Naive thymus-derived CD4-positive, alpha-beta T cell (primary cell): ENCODE measurements around the gene TYW1. TPM values are rescaled to one million over a fixed set of nuclear protein-coding genes. Genes with fewer than 3 reads are reported as not detected.
"Not testable (repeated sequence)": the region's sequence is repeated elsewhere in the genome, so short reads cannot be mapped to it uniquely, and the experiment has no call there.

Experiments used
- ATAC-seq: fragments of 150-1000 bp; cut with Tn5 transposase; 2 replicates; pipeline ENCODE4 v1.10.0; 2021; ENCODE audit warnings: mild to moderate bottlenecking, moderate library complexity
- CTCF ChIA-PET: fragments of 350-600 bp; sonication (Branson Sonifier 250); formaldehyde crosslinking; loops from one replicate; lab custom pipeline; 2021; ENCODE audit warnings: antibody characterized with exemption; lab: Charles Lee
- POLR2A ChIA-PET: fragments of 350-600 bp; sonication (Branson Sonifier 250); formaldehyde crosslinking; loops from one replicate; lab custom pipeline; 2021; ENCODE audit warnings: antibody characterized with exemption, inconsistent platforms; lab: Charles Lee
- DNase-seq, 9 donors: peaks; one replicate each; pipeline versions ENCODE4 v3.0.0 to v3.0.0-alpha.2; 2020 to 2022; ENCODE audit warnings: mixed read lengths in 1 of 9
- H3K27ac ChIP-seq: one replicate; pipeline ENCODE4 v1.7.0; 2013; ENCODE audit warnings: mild to moderate bottlenecking, low read depth, low read length, moderate library complexity
- H3K27me3 ChIP-seq, 2 donors: one replicate each; pipeline ENCODE4 v1.7.0; 2013; ENCODE audit warnings: low read length in 2 of 2, mild to moderate bottlenecking in 2 of 2, moderate library complexity in 2 of 2; ENCODE audit not compliant: control insufficient read depth in 2 of 2, insufficient read depth in 2 of 2
- H3K36me3 ChIP-seq, 3 experiments: 1 replicate in 2 of 3; 2 replicates in 1 of 3; pipeline ENCODE4 v1.7.0; 2013; ENCODE audit warnings: low read length in 3 of 3, mild to moderate bottlenecking in 3 of 3, moderate library complexity in 1 of 3; ENCODE audit not compliant: insufficient read depth in 3 of 3, control insufficient read depth in 2 of 3
- H3K4me1 ChIP-seq, 2 donors: one replicate each; pipeline ENCODE4 v1.7.0; 2013; ENCODE audit warnings: low read length in 2 of 2, mild to moderate bottlenecking in 2 of 2, moderate library complexity in 1 of 2; ENCODE audit not compliant: control insufficient read depth in 2 of 2, insufficient read depth in 2 of 2
- H3K4me3 ChIP-seq: 2 replicates; pipeline ENCODE4 v1.7.0; 2013; ENCODE audit warnings: mild to moderate bottlenecking, low read length
- H3K9me3 ChIP-seq, 3 experiments: 1 replicate in 2 of 3; 2 replicates in 1 of 3; pipeline ENCODE4 v1.7.0; 2013; ENCODE audit warnings: low read length in 3 of 3; ENCODE audit not compliant: control insufficient read depth in 2 of 3
- H3K27ac Mint-ChIP-seq, 9 donors: one replicate each; pipeline ENCODE4 v1.8.0; 2020 to 2022; ENCODE audit warnings: mixed read lengths in 9 of 9, mild to moderate bottlenecking in 8 of 9, moderate library complexity in 5 of 9, inconsistent platforms in 2 of 9
- H3K27me3 Mint-ChIP-seq, 5 donors: one replicate each; pipeline ENCODE4 v1.8.0; 2021 to 2022; ENCODE audit warnings: mixed read lengths in 5 of 5, mild to moderate bottlenecking in 1 of 5
- H3K36me3 Mint-ChIP-seq, 5 donors: one replicate each; pipeline ENCODE4 v1.8.0; 2020 to 2022; ENCODE audit warnings: mixed read lengths in 5 of 5, mild to moderate bottlenecking in 3 of 5, inconsistent platforms in 1 of 5
- H3K4me1 Mint-ChIP-seq, 7 donors: one replicate each; pipeline ENCODE4 v1.8.0; 2020 to 2022; ENCODE audit warnings: mixed read lengths in 7 of 7, mild to moderate bottlenecking in 3 of 7, inconsistent platforms in 1 of 7
- H3K4me3 Mint-ChIP-seq, 10 donors: one replicate each; pipeline ENCODE4 v1.8.0; 2020 to 2022; ENCODE audit warnings: mild to moderate bottlenecking in 10 of 10, mixed read lengths in 10 of 10, moderate library complexity in 6 of 10, inconsistent platforms in 2 of 10
- H3K9me3 Mint-ChIP-seq, 11 donors: one replicate each; pipeline ENCODE4 v1.8.0; 2020 to 2022; ENCODE audit warnings: mixed read lengths in 11 of 11, mild to moderate bottlenecking in 4 of 11, inconsistent platforms in 1 of 11, moderate library complexity in 1 of 11
- intact Hi-C, 2 donors: fragments of 100-400 bp; cut with micrococcal nuclease; formaldehyde crosslinking; loops; one replicate each; pipeline ENCODE4 v1.15.1; 2023
- polyA plus RNA-seq, 2 donors: library from polyadenylated mRNA; unstranded; fragments of 300-500 nt; fragmentation: Illumina TruSeq; gene quantifications; one replicate each; pipeline ENCODE4 v1.2.3, GENCODE V29; 2021
- total RNA-seq, 6 experiments: library from RNA in 5 of 6; stranded (reverse) in 5 of 6; gene quantifications; 1 replicate in 5 of 6; 2 replicates in 1 of 6; pipeline ENCODE4 v1.2.3 and lab custom pipeline; 2021 to 2026

TYW1 gene
- total and polyA plus RNA-seq, 7 experiments from 2014 or later = 20.2 to 29.4 (median 25.0) TPM

GRCh38 chr7:67040832-67041231 is 44.2 kb downstream of the TYW1 start:
- H3K9me3 ChIP-seq, ATAC-seq, H3K4me1 Mint-ChIP-seq, H3K27me3 Mint-ChIP-seq, H3K9me3 Mint-ChIP-seq, H3K27me3 ChIP-seq, POLR2A ChIA-PET, H3K4me1 ChIP-seq, H3K4me3 ChIP-seq, H3K36me3 ChIP-seq, H3K27ac ChIP-seq, H3K4me3 Mint-ChIP-seq: not testable (repeated sequence)
- DNase-seq = peak in 3 of 9 donors; percentile 1 to 14 (median 5)
- CTCF ChIA-PET = interaction anchor here (0.6 to 1.2 kb wide), 5 partner anchors 17 to 732 kb away, joined by 3 to 7 read pairs (median 3); no protein-coding TSS in a partner anchor
- Mint-ChIP-seq H3K36me3 (peaks cover 0 to 15% (median 3%) of the 10 kb centered on the region in 5 donors), H3K27ac (peak overlapping the region in 1 of 9 donors; percentile 25)
- intact Hi-C loops = loop anchor here (2.0 to 10.0 kb wide), 2 partner anchors 262 to 264 kb away; no protein-coding TSS in a partner anchor

- CTCF ChIA-PET, H3K4me3 Mint-ChIP-seq, H3K27ac ChIP-seq, H3K4me1 ChIP-seq, H3K27me3 Mint-ChIP-seq, H3K36me3 ChIP-seq, H3K9me3 ChIP-seq, H3K9me3 Mint-ChIP-seq, H3K4me3 ChIP-seq, H3K27ac Mint-ChIP-seq, ATAC-seq, H3K27me3 ChIP-seq, DNase-seq: not testable (repeated sequence)
- H3K36me3 Mint-ChIP-seq = peaks cover 0 to 10% (median 4%) of the 10 kb centered on the region in 5 donors
- intact Hi-C loops = loop anchor here in 1 of 2 donors (10.0 kb wide), 1 partner anchor 262 kb away; no protein-coding TSS in a partner anchor
- POLR2A ChIA-PET = interaction anchor here (0.7 kb wide), 1 partner anchor 361 kb away, joined by 3 read pairs; no protein-coding TSS in a partner anchor
- peaks cover 2 to 12% (median 7%) of the 10 kb centered on the region in 7 donors for H3K4me1 Mint-ChIP-seq
Observed at GRCh38 chr7:67042781-67043558, 46.3 kb downstream of the TYW1 start.

GRCh38 chr7:67043559-67043930 is 46.9 kb downstream of the TYW1 start:
- H3K27ac ChIP-seq, H3K36me3 ChIP-seq, H3K27me3 Mint-ChIP-seq, H3K4me1 ChIP-seq, H3K4me3 Mint-ChIP-seq, H3K27me3 ChIP-seq, H3K9me3 ChIP-seq, H3K27ac Mint-ChIP-seq, H3K9me3 Mint-ChIP-seq, H3K4me3 ChIP-seq, ATAC-seq, CTCF ChIA-PET, POLR2A ChIA-PET, DNase-seq: not testable (repeated sequence)
- intact Hi-C loops = loop anchor here in 1 of 2 donors (10.0 kb wide), 1 partner anchor 261 kb away; no protein-coding TSS in a partner anchor
- peaks cover 2 to 14% (median 4%) of the 10 kb centered on the region in 5 donors for H3K36me3 Mint-ChIP-seq
- peaks cover 2 to 12% (median 11%) of the 10 kb centered on the region in 7 donors for H3K4me1 Mint-ChIP-seq

GRCh38 chr7:67045496-67045995 is 48.9 kb downstream of the TYW1 start:
- DNase-seq = no peak

DNA sequence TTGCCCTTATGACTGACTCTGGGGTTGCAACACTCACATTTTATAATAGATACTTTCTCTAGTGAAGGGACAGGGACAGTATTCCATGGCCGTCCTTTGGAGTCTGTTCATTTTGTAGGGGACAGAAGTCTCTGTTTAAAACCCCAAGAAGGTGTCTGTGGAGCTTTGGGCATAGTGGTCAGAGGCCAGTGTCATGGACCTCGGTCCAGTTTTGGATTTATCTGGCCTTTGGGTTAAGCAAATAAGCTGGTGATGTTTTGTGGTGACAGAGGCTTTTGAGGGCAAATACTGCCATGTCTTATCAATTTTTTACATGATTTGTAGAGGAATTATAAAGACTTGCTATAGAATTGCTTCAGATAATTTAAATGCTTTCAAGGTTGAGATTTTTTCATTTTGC is 50.2 kb downstream of the TYW1 start:
- H3K27ac Mint-ChIP-seq = peak overlapping the region in 1 of 9 donors; percentile 2
- H3K4me3 ChIP-seq, H3K27me3 Mint-ChIP-seq, H3K4me1 ChIP-seq, DNase-seq, CTCF ChIA-PET, H3K27ac ChIP-seq, H3K9me3 Mint-ChIP-seq, H3K9me3 ChIP-seq, ATAC-seq, H3K4me3 Mint-ChIP-seq, H3K36me3 ChIP-seq, POLR2A ChIA-PET, H3K27me3 ChIP-seq: not testable (repeated sequence)
- intact Hi-C loops = loop anchor here in 1 of 2 donors (10.0 kb wide), 1 partner anchor 258 kb away; no protein-coding TSS in a partner anchor
- peaks cover 7 to 44% (median 32%) of the 10 kb centered on the region in 5 donors for H3K36me3 Mint-ChIP-seq
- peaks cover 0 to 21% (median 12%) of the 10 kb centered on the region in 7 donors for H3K4me1 Mint-ChIP-seq

More at GRCh38 chr7:67045496-67045995, 48.9 kb downstream of the TYW1 start:
- H3K36me3 Mint-ChIP-seq = peaks cover 4 to 31% (median 20%) of the 10 kb centered on the region in 5 donors
- no peak for ATAC-seq
- ChIA-PET POLR2A (no interaction called here), CTCF (no interaction called here)
- Histone ChIP-seq H3K9me3 (no peaks in the 10 kb centered on the region), H3K27me3 (no peaks in the 10 kb centered on the region), H3K4me1 (no peaks in the 10 kb centered on the region), H3K27ac (no peak overlapping the region), H3K4me3 (no peak overlapping the region), H3K36me3 (no peaks in the 10 kb centered on the region)
- no peaks in the 10 kb centered on the region for H3K27me3 Mint-ChIP-seq
- H3K4me3 Mint-ChIP-seq = no peak overlapping the region
- intact Hi-C loops = loop anchor here in 1 of 2 donors (10.0 kb wide), 1 partner anchor 259 kb away; no protein-coding TSS in a partner anchor
- peaks cover 0 to 1% (median 0%) of the 10 kb centered on the region in 11 donors for H3K9me3 Mint-ChIP-seq
- H3K27ac Mint-ChIP-seq = no peak overlapping the region
- peaks cover 2 to 17% (median 11%) of the 10 kb centered on the region in 7 donors for H3K4me1 Mint-ChIP-seq

GRCh38 chr7:67049908-67050307 is 53.3 kb downstream of the TYW1 start:
- H3K9me3 ChIP-seq, CTCF ChIA-PET, H3K4me3 ChIP-seq, ATAC-seq, H3K4me3 Mint-ChIP-seq, H3K36me3 ChIP-seq, POLR2A ChIA-PET, DNase-seq, H3K27me3 ChIP-seq, H3K4me1 ChIP-seq, H3K27ac ChIP-seq, H3K27me3 Mint-ChIP-seq: not testable (repeated sequence)
- peaks cover 0 to 21% (median 12%) of the 10 kb centered on the region in 7 donors for H3K4me1 Mint-ChIP-seq
- H3K27ac Mint-ChIP-seq = peak overlapping the region in 1 of 9 donors; percentile 21
- intact Hi-C loops = loop anchor here in 1 of 2 donors (10.0 kb wide), 1 partner anchor 255 kb away; no protein-coding TSS in a partner anchor
- H3K9me3 Mint-ChIP-seq = peaks cover 0 to 13% (median 6%) of the 10 kb centered on the region in 11 donors
- H3K36me3 Mint-ChIP-seq = peaks cover 13 to 70% (median 54%) of the 10 kb centered on the region in 5 donors
